Erythroblast (primary cell): ENCODE results near the gene UNC5A.

Source experiments
- GATA1 ChIP-seq: IDR thresholded peaks from 2 replicates; pipeline ENCODE4 v1.6.1; 2011; ENCODE audit warnings: low read depth, mild to moderate bottlenecking, control low read depth, low read length, moderate library complexity
- POLR2A ChIP-seq: IDR thresholded peaks from 2 replicates; pipeline ENCODE4 v1.6.1; 2011; ENCODE audit warnings: mild to moderate bottlenecking, low read length

DNA sequence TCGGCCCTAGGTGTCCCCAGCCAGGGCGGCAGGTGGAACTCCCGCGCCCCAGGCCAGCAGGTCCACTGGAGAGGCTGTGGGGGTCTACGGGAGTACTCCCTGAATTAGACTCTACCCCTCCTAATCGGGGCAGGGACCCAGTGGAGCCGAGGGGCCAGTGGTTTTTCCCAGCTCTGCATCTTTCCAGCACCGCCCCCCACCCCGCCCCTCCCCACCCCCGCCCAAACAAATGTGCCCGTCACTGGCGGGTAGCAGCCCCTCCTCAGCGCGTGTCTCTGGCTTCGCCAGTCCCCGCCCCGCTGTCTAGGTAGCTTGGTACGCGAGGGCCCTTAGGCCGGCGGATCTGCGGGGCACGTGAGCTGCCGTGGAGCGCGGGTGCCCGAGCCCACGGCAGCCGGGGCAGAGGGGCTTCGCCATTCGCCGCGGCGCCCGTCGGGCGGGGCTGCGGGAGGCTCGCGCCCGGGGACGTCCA, 7.0 kb downstream of the UNC5A start:
- no peak for TF ChIP-seq POLR2A
- TF ChIP-seq GATA1 = no peak
